Fibroblast of skin of scalp (primary cell): ENCODE data around the gene LGALS3BP.

Source experiments
- DNase-seq: peaks from one replicate; pipeline ENCODE4 v3.0.0-alpha.2; 2013

LGALS3BP gene

DNA sequence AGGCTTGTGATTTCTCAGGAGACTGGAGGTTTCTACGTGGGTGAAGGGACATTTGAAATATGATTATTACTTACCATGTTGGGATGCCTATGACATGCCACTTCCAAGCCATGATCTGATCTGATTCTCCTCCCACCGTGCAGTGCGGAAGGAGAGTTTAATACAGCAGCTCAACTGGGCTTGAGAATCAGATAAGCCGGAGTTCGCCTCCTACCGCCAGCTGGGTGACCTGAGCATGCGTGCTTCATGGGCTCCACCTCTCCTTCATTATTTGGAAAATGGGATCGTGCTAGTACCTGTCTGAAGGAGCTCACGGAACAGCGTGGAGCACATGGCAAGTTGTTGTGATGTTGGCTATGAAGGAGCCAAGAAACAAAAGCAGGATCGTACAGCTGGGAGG, 42.2 kb downstream of the LGALS3BP start:
- DNase-seq, result no peak

DNA sequence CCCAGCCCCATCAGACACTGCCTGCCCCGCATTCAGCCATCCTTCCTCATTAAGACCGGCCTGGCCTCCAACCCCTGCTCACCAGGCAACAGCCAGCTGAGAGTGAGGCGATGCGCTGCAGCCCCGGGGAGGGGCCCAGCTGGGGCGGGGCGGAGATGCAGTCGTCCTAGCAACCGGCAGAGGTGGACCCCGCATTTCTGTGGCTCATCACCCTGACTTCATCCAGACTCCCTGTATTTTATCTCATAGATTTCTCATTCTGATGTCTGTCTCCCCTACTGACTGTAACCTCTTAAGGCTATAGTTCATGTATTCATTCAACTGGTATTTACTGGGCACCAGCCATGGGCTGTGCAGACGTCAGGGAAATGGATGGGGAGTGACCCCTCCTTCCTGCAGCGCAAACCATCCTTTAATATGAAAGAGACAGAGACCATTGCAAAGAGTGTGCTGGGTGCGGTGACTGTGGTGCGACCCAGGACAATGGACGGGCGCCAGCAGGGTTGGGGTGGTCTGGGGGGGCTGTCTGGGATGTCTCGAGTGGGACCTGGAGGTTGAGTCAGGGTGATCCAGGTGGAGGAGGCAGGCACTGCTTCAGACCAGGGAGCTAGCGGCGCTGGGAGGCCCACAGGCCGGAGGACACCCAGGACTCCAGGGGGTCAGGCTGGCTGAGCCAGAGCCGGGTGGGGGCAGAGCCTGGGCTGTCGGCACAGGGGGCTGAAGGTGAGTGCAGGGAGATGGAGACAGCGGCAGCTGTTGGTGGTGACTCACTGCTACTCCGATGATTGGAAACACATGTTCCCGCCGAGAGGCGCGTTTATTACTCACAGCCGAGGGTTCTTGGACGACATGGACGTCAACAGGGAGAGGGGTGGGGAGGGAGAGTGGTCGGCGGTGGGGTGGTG, 44.1 kb downstream of the LGALS3BP start:
- DNase-seq, result peak; percentile 98

DNA sequence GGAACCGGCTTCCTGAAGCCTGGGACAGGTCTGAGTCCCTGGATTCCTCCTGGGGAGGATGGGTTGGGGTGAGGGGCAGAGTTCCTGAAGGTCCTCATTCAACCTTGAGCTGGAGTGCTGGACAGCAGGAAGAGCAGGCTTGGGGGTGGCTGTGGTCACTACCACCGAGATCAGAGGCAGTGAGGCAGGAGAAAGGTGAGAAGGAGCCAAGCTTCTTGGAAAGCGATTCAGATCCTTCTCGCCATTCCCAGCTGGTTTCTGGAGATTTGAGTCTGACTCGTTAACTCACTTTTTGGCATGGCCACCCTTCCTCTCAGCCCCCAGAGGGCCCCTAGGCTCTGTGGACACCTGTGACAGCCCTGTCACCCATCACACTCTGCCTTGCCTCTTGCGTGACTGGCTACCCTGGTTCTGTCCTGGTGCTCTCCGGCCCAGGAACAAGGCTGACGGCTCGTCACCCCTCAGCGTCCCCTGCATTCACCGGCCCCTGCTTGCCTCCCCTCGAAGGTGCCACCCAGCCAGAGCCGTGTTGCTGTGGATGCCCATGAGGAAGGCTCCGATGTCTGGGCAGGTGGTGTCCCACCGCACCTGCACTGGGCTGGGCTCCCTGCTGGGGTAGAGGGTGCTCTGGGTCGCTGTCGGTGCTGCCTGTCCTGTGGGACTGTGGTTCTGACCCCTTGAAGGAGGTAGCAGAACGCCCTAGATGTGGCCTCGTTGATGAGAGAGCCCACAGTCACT, 44.9 kb downstream of the LGALS3BP start:
- DNase-seq, result no peak

DNA sequence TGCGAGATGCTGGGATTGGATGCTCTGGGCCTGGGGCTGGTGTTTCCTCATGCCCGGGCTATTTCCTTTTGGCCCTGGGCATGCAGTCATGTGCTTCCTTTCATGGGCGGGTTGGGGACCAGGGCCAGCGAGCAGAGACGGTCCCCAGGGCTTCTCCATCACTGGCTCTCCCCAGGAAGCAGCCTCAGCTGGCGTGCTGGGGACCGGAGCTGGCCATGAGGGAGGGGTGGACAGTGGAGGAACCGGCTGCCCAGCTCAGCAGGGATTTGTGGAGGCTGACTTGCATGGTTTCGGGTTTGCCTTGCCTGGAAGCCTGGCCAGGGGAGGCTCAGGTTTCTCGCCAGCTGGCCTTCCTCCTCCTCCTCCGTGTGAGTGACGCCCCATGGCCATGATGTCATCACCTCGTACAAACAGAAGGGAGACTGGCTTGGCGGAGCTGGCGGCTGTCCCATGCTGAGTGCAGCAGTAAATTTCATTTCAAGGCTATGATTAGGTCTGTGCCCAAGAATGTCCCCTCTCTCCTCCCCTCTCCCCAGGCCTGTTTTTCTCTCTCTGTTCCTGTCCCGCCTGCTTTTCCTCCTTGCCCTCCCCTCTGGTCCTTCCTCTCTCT, 45.7 kb downstream of the LGALS3BP start:
- peak; percentile 99 for DNase-seq

DNA sequence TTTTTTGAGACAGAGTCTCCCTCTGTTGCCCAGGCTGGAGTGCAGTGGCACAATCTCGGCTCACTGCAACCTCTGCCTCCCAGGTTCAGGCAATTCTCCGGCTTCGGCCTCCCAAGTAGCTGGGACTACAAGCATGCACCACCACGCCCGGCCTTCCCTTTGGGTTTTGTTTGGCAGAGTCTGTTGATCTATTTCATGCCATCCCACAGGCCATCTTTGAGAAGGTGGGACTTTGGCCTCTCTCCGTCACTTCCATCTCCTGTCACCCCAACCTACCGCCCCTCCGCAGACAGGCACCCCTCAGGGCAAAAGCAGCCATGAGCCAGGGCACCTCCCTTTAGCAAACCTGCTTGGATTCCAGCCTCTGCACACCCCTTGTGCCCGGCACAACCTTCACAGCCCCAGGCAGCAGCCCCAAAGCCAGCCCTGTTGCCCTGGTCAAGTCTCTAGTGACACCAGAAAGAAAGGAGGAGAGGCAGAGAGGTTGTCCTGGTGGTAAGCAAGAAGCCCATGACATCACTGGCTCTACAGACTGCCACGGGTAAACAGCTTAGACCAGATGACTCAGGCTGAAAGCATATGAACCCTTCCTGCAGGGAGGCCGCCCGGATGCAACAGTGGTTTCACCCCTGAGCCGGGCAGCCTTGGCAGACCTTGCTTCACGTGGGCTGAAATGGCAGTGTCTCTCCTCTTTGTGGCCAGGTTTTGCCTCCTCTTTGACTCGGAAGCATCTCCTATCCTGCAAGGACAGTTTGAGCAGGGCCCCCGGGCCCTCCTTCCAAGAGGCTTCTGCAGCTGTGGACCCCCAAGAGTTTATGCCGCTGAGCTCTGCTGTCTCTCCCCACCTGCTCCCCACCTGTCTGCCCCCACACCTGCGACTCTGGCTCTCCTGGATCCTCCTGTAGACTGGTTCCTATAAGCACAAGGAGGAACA, 46.4 kb downstream of the LGALS3BP start:
- DNase-seq, result peak; percentile 95

DNA sequence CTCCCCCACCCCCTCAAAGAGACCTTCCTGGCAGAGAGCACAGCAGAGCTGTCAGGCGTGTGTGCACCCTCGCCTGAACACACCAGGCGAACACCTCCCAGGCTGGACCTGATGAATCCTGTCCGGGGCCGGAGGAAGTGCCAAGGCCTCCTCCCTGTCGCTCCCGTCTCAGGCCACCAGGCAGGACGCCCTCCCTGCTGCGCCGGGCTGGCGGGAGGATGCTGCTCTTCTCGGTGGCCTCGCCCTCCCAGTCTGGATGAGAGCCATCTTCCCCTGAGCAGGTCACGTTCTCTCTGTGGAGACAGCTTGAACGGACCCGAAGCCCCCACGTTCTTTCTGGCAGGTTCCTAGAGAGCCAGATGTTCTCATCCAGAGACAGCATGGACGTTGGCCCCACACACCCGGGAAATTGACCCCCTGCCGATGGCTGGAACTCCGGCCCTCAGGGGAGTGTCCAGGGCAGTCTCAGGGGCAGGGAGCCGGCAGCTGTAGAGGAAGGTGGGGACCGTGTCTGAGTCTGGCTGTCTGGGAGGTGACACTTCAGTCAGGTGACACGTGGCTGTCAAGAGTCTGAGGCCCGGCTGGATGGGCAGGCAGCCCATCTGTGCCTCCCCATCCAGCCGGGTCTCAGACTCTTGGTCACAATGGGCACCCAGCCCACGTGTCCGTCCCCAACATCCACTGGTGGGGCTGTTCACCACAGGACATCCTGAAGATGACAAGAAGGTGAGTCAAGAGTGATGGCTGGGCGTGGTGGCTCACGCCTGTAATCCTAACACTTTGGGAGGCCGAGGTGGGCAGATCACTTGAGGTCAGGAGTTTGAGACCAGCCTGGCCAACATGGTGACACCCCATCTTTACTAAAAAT, 49.6 kb downstream of the LGALS3BP start:
- no peak for DNase-seq

DNA sequence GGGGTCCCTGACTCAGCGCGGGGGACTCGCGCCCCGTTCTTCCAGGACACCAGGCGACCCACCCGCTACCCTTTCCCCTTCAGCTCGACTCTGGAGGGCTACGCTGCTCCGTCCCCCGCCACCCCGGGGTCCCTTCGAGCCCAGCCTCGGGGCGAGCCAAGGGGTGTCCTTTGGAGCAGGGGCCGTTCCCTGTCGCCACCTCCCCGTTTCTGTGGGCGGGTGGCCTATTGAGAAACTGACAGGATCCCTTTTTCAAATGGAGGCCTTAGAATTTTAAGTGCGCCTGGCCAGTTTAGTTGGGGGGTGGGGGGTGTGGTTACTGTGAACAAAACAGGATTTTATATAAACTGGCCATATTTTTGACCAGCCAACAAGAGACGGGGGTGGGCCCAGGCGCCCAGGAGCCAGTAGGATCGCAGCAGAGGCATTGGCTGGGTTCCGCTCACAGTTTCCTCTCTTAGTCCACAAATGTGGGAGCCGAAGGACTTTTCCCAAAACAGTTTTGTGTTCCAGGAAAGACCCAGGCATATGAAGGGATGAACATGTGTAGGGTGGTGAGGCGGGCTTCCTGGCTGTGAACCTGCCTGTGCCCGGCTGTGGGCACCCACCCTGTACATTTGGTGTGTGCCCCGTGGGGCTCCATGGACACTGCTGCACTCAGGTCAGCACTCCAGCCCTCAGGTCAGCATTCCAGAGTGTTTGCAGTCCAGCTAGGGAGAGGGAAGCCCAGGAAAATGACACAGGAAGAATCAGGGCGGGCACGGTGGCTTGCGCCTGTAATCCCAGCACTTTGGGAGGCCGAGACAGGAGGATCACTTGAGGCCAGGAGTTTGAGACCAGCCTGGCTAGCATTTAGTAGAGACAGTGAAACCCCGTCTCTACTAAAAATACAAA, 53.8 kb downstream of the LGALS3BP start:
- DNase-seq, result peak; percentile 73

DNA sequence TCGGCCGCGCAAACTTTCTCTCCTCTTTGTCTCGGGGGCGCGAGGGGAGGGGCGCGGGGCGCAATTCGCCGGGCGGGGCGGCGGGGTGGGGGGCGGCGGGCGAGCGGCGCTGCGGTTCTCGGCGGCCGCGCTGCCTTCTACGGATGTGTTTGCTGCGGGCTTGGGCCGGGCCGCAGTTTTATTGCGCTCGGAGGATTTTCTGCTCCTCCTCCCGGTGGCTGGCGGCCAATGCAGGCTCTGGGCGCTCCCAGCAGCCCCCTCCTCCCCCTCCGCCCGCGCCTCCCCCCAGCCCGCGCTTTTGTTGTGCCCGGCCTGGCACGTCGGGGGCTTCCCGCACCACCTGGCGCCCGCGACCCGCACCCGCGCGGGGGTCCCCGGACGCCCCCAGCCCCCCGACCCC, 54.5 kb downstream of the LGALS3BP start, which contains the start of gene TIMP2:
Gene TIMP2, minus strand, starts transcription at position 154 of the 400 bp plus-strand sequence. CDS start 299 bp downstream, outside the sequence.
- DNase-seq, result peak; percentile 91

DNA sequence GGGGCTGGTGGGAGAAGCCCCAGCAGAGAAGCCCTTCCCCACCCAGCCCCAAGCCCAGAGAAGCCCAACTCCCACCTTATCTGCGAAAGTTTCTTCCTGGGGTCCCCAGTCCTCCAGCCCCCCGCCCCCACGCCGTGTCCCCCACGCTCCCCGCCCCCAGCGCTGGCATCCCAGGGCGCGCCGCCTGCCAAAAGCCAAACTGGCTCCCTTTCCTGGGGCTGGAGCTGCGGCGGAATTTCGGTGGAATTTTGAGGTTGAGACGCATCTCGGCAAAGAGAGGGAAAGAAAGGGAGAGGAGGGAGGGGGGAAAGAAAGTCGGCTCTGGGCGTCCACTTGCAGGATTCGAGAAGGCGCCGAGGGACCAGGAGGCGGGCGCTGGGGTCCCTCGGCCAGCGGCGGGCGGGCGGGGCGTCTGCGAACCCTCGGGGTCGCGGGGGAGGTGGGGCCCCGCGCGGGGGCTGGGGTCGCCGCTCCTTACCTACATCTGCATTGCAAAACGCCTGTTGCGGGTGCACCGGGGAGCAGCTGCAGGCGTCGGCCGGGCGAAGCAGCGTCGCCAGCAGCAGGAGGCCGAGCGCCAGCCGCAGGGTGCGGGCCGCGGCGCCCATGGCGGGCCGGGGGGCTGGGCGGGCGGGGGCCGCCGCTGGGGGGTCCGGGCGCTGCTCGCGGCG, 55.1 kb downstream of the LGALS3BP start:
- DNase-seq, result peak; percentile 57

DNA sequence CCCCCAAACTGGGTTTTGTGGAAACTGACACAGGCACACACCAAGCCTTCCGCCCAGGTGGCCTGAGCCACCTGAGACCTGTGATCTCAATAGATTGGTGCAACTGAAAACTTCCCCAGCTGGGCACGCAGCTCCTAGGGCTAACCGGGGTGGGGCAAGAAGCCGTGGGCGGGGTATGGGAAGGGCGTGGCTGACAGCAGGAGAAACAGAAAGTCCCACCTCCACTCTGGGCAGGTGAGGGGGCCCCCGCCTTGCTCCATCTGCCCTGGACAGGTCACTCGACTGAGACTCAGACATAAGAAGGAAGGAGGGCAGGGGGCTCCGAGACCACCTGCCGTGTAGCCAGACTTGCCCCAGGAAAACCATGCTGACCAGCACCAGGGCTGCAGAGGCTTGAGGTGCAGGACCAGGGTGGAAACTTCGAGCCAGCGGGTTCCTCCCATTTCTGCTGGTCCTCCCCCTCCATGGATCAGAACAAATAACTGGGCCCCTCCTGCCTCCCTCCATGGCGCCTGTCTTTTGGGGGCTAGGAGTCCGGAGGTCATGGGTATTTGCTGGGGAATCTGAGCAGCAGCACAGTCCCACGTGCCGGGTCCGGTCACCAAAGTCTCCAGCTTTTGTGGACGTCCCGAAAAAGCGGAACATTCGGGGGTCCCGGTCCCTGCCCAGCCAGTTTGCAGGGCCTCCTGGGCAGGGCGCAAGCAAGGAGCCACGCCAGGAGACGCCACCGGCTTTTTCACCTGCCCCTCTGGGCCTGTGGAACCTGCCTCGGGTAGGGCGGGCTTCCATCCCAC, 55.9 kb downstream of the LGALS3BP start:
- no peak for DNase-seq

DNA sequence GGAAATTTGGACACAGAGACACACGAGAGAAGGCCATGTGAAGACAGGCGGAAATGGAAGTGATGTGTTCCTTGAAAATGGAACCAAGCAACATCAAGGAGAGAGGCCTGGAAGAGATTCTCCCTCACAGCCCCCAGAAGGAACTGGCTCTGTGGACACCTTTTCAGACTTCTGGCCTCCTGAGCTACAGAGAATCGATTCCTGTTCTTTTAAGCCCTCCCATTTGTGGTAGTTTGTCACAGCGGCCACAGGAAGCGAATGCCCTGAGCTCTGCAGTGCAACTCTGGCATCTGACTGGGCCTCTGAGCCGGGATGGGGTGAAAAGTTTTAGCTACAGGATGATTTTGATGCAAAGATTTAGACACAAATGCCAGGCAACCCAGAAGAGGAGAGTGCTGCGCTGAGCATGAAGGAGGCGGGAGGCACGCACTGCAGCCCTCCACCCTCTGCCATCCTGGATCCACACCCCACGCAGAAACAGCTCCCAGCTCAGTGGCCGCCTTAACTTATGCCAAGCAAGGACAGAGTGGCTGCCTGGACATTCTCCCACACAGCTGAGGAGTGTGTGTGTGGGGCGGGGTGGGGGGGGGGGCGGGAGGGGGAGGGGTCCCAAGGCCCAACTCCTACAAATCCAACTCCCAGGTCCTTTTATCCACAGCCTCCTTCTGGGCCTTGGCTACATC, 56.8 kb downstream of the LGALS3BP start:
- DNase-seq, result no peak

DNA sequence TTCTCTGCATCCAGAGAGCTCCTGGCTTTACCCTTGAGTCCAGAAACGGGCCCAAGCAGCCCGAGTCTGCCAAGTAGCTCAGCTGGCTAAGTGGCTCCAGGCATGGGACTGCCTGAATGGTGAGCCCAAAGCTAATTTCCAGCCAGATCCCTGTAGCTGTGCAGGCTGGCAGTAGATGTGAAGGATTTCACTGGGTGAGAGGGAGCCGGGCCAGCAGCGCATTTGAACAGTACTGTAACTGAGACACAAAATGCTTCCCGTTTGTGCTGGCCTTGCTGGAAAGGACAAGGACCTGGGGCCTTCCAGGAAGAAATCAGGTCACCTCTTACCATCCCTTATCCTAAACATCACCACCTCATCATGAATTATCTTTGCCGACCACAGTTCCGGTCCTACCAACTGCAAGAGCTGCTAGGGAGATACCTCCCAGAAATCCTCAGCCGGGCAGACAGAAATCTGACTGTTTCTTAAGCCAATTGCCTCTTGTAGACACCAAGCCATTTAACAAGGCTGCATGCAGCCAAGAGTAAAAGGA, 58.2 kb downstream of the LGALS3BP start:
- no peak for DNase-seq
